Vagina (tissue), 2 donors: ENCODE results near the gene E4F1. TPM values are rescaled to one million over a fixed set of nuclear protein-coding genes. Genes with fewer than 3 reads are reported as not detected.

Source experiments
- DNase-seq, 2 donors: peaks; one replicate each; pipeline ENCODE4 v3.0.0-alpha.2; 2017; ENCODE audit errors: extremely low spot score in 2 of 2
- H3K27ac ChIP-seq: fragments of 200-600 bp; sonication (generic); one replicate; pipeline ENCODE4 v1.5.1; 2019
- H3K27me3 ChIP-seq: fragments of 200-600 bp; sonication (generic); one replicate; pipeline ENCODE4 v1.5.1; 2019
- H3K36me3 ChIP-seq, 2 donors: fragments of 200-600 bp; sonication (generic); one replicate each; pipeline ENCODE4 v1.5.1; 2017 to 2019
- H3K4me1 ChIP-seq: fragments of 200-600 bp; sonication (generic); one replicate; pipeline ENCODE4 v1.5.1; 2019
- H3K4me3 ChIP-seq, 2 donors: fragments of 200-600 bp; sonication (generic); 1 replicate in 1 of 2; 2 replicates in 1 of 2; pipeline ENCODE4 v1.5.1; 2016 to 2019
- H3K9me3 ChIP-seq: fragments of 200-600 bp; sonication (generic); one replicate; pipeline ENCODE4 v1.5.1; 2019
- CTCF ChIP-seq, 3 experiments: fragments of 450-650 bp in 2 of 3; fragments of 200-600 bp in 1 of 3; sonication (generic) in 1 of 3; IDR thresholded peaks; one replicate each; pipeline ENCODE4 v1.5.1; 2017 to 2019; ENCODE audit warnings: antibody characterized with exemption in 3 of 3, mild to moderate bottlenecking in 2 of 3, moderate library complexity in 2 of 3
- POLR2A ChIP-seq, 2 donors: fragments of 450-650 bp; IDR thresholded peaks; one replicate each; pipeline ENCODE4 v1.6.1; 2017; ENCODE audit warnings: antibody characterized with exemption in 2 of 2, mild to moderate bottlenecking in 2 of 2, moderate library complexity in 2 of 2
- POLR2AphosphoS5 ChIP-seq, 2 donors: sonication (generic); formaldehyde crosslinking; IDR thresholded peaks; one replicate each; pipeline ENCODE4 v1.9.0; 2017; ENCODE audit warnings: antibody characterized with exemption in 2 of 2, mild to moderate bottlenecking in 2 of 2, low read depth in 1 of 2; ENCODE audit not compliant: insufficient read depth in 1 of 2
- intact Hi-C: fragments of 100-400 bp; cut with DNase I; formaldehyde crosslinking; loops from one replicate; pipeline ENCODE4 v1.15.1; 2023
- total RNA-seq: library from RNA; depleted of rRNA; stranded (reverse); fragments of >200 nt; gene quantifications from one replicate; pipeline ENCODE4 v1.2.3, GENCODE V29; 2016

Gene E4F1
- total RNA-seq, 1 donor from 2014 or later, result 70.0 TPM

- H3K4me1 ChIP-seq, result peaks cover 19% of the 10 kb centered on the region
- intact Hi-C loops, result no loop called here
- H3K27ac ChIP-seq, result peak overlapping the region; percentile 91
- no peak for TF ChIP-seq POLR2AphosphoS5 (IDR thresholded peaks at IDR 0.05; ENCODE audit: insufficient read depth in 1 of 2, low read depth in 1 of 2)
- H3K4me3 ChIP-seq, result peak overlapping the region; percentile 54 to 85
- no peaks in the 10 kb centered on the region for H3K27me3 ChIP-seq
- no peak for DNase-seq
- H3K9me3 ChIP-seq, result no peaks in the 10 kb centered on the region
- H3K36me3 ChIP-seq, result peaks cover 0 to 23% of the 10 kb centered on the region in 2 donors
These were observed 17.5 kb upstream of the E4F1 start for GRCh38 chr16:2205967-2206313.

GRCh38 chr16:2206420-2206779, 17.0 kb upstream of the E4F1 start:
- Histone ChIP-seq H3K4me3 (peak overlapping the region; percentile 54 to 85), H3K4me1 (peaks cover 19% of the 10 kb centered on the region), H3K36me3 (peaks cover 0 to 23% of the 10 kb centered on the region in 2 donors), H3K27me3 (no peaks in the 10 kb centered on the region), H3K9me3 (no peaks in the 10 kb centered on the region), H3K27ac (no peak overlapping the region)
- TF ChIP-seq CTCF (IDR thresholded peaks at IDR 0.05), result no peak
- TF ChIP-seq POLR2A (IDR thresholded peaks at IDR 0.05), result no peak
- no peak for TF ChIP-seq POLR2AphosphoS5 (IDR thresholded peaks at IDR 0.05; ENCODE audit: insufficient read depth in 1 of 2, low read depth in 1 of 2)
- DNase-seq, result no peak
- intact Hi-C loops, result no loop called here

GRCh38 chr16:2206780-2207433, 16.5 kb upstream of the E4F1 start:
- no peaks in the 10 kb centered on the region for H3K9me3 ChIP-seq
- H3K4me1 ChIP-seq, result peaks cover 20% of the 10 kb centered on the region
- H3K27ac ChIP-seq, result no peak overlapping the region
- no peak overlapping the region for H3K4me3 ChIP-seq
- TF ChIP-seq CTCF (IDR thresholded peaks at IDR 0.05), result no peak
- TF ChIP-seq POLR2AphosphoS5 (IDR thresholded peaks at IDR 0.05; ENCODE audit: insufficient read depth in 1 of 2, low read depth in 1 of 2), result no peak
- no peak for TF ChIP-seq POLR2A (IDR thresholded peaks at IDR 0.05)
- intact Hi-C loops, result no loop called here
- H3K27me3 ChIP-seq, result no peaks in the 10 kb centered on the region
- DNase-seq, result no peak
- peaks cover 0 to 23% of the 10 kb centered on the region in 2 donors for H3K36me3 ChIP-seq

GRCh38 chr16:2207872-2208271, 15.5 kb upstream of the E4F1 start:
- no peak overlapping the region for H3K4me3 ChIP-seq
- peaks cover 29% of the 10 kb centered on the region for H3K4me1 ChIP-seq
- H3K27ac ChIP-seq, result no peak overlapping the region
- H3K27me3 ChIP-seq, result no peaks in the 10 kb centered on the region
- peaks cover 0 to 23% of the 10 kb centered on the region in 2 donors for H3K36me3 ChIP-seq
- DNase-seq, result no peak
- TF ChIP-seq POLR2A (IDR thresholded peaks at IDR 0.05), result no peak
- TF ChIP-seq POLR2AphosphoS5 (IDR thresholded peaks at IDR 0.05; ENCODE audit: insufficient read depth in 1 of 2, low read depth in 1 of 2), result no peak
- no peak for TF ChIP-seq CTCF (IDR thresholded peaks at IDR 0.05)
- intact Hi-C loops, result no loop called here
- H3K9me3 ChIP-seq, result no peaks in the 10 kb centered on the region

GRCh38 chr16:2208308-2208707, 15.1 kb upstream of the E4F1 start:
- no peaks in the 10 kb centered on the region for H3K9me3 ChIP-seq
- no peak overlapping the region for H3K4me3 ChIP-seq
- peaks cover 34% of the 10 kb centered on the region for H3K4me1 ChIP-seq
- no peak for DNase-seq
- intact Hi-C loops, result no loop called here
- no peak overlapping the region for H3K27ac ChIP-seq
- TF ChIP-seq POLR2AphosphoS5 (IDR thresholded peaks at IDR 0.05; ENCODE audit: insufficient read depth in 1 of 2, low read depth in 1 of 2), result no peak
- no peak for TF ChIP-seq CTCF (IDR thresholded peaks at IDR 0.05)
- TF ChIP-seq POLR2A (IDR thresholded peaks at IDR 0.05), result no peak
- no peaks in the 10 kb centered on the region for H3K27me3 ChIP-seq
- peaks cover 0 to 23% of the 10 kb centered on the region in 2 donors for H3K36me3 ChIP-seq
